Activated T-cell treated with anti-CD3 and anti-CD28 coated beads for 4 hours (primary cell): Measurements from ENCODE around the gene DNMBP.
"Not testable (repeated sequence)": the region's sequence is repeated elsewhere in the genome, so short reads cannot be mapped to it uniquely, and the experiment has no call there.

Experiments used
- DNase-seq: peaks from one replicate; pipeline ENCODE4 v3.0.0-alpha.2; 2020

The DNMBP gene

GRCh38 chr10:99983280-99983988 lies 26.3 kb downstream of the DNMBP start:
- DNase-seq = no peak

- no peak for DNase-seq
Observed at GRCh38 chr10:99982728-99983127, 27.0 kb downstream of the DNMBP start.

- no peak for DNase-seq
Observed at GRCh38 chr10:99981581-99982199, 28.1 kb downstream of the DNMBP start.

DNA sequence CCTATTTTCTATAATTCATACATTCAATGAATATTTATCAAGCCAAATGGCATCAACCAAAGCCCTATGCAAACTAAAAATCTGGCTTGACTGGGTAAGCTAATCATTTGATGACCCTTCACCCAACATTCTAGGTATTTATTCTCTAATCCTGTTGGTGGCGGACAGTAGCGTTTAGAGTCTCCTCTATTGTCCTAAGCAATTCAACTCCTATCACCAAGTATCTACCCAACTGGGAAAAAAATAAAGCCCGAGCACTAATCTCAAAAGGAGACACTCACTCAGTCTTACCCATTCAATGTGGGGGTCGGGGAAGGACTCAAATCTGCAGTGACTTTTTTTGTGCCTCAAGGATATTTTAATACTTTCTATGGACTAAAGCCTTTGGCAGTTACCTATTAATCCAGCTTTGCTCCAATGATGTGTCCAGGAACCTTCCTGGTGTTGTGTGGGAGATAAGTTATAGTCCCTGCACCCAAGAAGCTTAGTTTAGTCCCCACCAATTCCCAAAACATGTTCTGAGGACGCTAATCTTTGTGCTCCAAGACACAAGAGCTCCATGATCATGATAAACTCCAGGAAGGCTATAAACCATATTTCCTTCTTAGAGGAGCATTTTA lies 30.6 kb downstream of the DNMBP start:
- DNase-seq = no peak

GRCh38 chr10:99977916-99978315 lies 31.8 kb downstream of the DNMBP start:
- no peak for DNase-seq

DNA sequence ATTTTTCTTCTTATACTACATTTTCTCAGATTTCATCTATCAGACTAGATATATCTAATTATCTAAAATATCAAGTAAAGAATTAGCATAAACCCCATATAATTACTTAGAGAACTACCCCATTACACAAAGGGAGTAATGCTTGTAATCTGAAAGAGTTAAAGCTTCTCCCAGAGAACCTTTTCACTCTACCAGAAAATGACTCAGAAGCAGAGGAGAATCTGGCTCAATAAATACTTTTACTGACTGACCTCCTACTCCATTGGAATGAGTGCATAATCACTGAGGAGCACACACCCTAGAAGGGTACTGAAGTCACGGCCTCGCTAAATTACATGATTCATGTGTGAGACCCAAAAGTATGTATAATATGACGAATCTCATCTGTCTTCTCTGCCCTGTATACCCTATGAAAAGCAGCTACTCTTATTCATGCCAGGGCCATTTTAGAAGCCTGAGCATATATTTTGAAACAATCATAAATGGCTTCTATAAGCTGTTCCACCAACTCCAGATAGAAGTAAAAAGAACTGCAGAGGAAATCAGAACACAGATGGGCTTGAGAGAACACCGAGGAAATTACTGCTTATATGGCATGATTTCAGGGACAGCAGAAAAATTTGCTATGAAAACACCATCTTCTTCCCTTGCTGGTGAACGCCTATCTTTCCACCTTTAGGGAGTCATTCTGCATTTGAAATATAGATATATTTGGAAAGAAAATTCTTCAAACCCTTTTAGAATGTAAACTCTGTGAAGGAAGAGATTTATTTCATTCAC lies 32.7 kb downstream of the DNMBP start:
- no peak for DNase-seq

DNA sequence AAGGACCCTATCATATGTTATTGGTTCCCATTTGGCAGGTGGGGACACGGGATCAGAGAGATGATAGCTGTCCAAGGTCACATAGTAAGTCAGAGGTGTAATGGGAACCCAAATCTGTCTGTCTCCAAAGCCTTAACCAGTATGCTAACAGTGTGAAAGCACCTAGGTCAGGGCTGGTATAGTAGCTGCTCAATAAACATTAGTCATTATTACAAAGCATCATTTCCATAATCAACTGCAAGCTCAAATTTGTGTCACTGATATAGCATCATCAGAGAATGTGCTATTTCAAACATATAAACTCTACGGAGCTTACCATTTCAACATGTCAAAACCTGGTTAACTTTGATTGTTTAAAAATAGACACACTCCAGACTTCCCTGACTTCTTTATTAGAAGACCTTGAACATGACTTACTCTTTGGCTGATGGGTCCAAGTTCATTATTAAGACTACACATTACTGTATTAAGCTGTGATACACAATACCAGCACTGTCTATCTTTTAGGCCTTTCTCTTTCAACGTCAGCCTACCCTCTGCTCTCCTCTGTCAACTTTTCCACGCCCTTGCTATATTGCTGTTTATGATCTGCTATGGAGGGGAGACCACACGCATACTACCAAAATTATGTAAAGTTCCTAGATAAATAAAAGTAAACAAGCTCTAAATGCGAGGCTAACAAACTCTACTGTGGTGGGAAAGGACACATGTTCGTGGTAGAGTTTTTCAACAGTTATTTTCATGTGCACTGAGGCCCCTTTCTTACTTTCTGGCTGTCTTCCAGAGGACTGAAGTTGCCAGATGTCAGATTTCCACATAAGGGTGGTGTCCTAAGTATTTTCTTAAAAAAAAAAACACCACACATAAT lies 33.6 kb downstream of the DNMBP start:
- no peak for DNase-seq

- no peak for DNase-seq
Observed at GRCh38 chr10:99975106-99975829, 34.5 kb downstream of the DNMBP start.

DNA sequence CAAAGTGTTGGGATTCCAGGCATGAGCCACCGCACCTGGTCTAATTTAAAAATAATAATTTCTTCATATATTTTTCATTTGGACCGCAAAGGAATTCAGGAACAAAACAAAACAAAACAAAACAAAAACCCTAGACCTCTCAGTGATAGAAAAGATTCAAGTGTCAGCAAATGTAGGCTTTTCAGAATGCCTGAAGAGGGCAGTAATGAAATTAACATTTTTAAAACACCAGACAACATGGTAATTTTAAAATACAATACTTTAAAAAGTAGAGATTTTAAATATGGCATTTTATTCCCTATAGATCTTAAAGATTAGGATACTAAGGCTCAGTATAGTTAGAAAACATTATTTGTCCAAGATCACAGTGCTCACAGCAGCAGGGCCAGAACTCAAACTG lies 36.6 kb downstream of the DNMBP start:
- DNase-seq = no peak

- no peak for DNase-seq
Observed at GRCh38 chr10:99967961-99968360, 41.8 kb downstream of the DNMBP start.

GRCh38 chr10:99966306-99966705 lies 43.4 kb downstream of the DNMBP start:
- DNase-seq = no peak

- DNase-seq = no peak
Observed at GRCh38 chr10:99965700-99966099, 44.0 kb downstream of the DNMBP start.

- no peak for DNase-seq
Observed at GRCh38 chr10:99964791-99965190, 45.0 kb downstream of the DNMBP start.

GRCh38 chr10:99963467-99964165 lies 46.1 kb downstream of the DNMBP start:
- not testable (repeated sequence) for DNase-seq

GRCh38 chr10:99958806-99959205 lies 50.9 kb downstream of the DNMBP start:
- no peak for DNase-seq

GRCh38 chr10:99958302-99958701 lies 51.4 kb downstream of the DNMBP start:
- DNase-seq = no peak

GRCh38 chr10:99953510-99953909 lies 56.2 kb downstream of the DNMBP start:
- not testable (repeated sequence) for DNase-seq

- DNase-seq = no peak
Observed at GRCh38 chr10:99952799-99953198, 56.9 kb downstream of the DNMBP start.

DNA sequence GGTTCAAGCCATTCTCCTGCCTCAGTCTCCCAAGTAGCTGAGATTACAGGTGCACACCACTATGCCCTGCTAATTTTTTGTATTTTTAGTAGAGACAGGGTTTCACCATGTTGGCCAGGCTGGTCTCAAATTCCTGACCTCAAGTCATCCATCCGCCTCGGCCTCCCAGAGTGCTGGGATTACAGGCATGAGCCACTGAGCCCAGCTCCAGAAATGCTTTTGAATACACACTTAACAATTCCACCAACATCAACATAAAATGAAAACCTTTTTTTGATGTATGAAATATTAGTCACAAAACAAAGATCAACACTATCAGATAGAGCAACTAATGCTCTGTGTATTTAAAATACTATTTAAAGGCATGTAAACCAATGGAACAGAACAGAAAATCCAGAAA lies 63.7 kb downstream of the DNMBP start:
- not testable (repeated sequence) for DNase-seq

DNA sequence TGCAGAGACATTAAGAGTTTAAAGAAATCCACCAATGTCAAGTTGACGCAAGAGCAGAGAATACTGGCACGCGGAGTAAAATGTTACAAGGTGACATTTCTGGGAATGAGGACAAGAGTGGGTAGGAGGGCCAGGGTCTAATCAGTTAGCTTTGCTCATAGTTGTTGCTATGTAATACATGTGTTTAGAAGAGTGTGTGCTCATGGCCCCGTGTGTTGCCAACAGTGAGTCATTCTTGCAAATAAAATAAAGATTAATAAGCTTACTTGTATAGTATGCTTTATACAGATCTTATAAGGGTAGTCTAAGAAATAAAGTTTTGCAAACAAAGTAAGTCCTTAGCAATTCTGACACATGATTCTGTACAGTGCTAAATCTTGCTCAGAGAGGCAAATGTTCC lies 64.5 kb downstream of the DNMBP start:
- no peak for DNase-seq

DNA sequence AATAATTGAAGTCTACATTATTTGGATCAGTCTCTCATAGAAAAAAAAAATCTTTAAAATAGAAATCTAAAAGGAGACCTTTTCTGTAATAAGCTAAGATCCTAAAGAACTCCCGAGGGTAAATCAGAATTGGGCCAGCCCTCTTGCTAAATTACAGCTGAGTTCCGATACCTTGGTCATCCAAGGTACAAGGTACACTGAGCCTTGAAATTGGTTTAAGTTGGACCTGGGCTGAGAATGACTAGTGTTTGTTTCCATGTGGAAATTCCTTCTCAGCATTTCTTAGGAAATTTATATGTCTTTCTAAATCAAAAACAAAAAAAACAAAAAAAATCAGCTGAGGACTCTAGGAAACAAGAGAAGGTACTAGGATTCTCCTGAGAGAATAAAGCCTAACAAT lies 64.9 kb downstream of the DNMBP start:
- no peak for DNase-seq
